OCI-LY1 (cell line): Measurements from ENCODE around the gene NPAT.

Experiments
- EZH2 ChIP-seq: fragments of 200-600 bp; sonication (generic), shearing (Covaris generic); IDR thresholded peaks from 2 replicates; pipeline ENCODE4 v1.8.0; 2017; ENCODE audit warnings: borderline replicate concordance, mixed run types, mild to moderate bottlenecking, antibody characterized with exemption, low read length, moderate library complexity, mixed read lengths
- TF ChIP-seq, protein P1 (sequence below): fragments of 200-600 bp; sonication (generic), shearing (Covaris generic); IDR thresholded peaks from 2 replicates; pipeline ENCODE4 v1.5.1; 2017; ENCODE audit warnings: mild to moderate bottlenecking, antibody characterized with exemption, low read length, moderate library complexity, mixed read lengths

- TF ChIP-seq, protein P1, sequence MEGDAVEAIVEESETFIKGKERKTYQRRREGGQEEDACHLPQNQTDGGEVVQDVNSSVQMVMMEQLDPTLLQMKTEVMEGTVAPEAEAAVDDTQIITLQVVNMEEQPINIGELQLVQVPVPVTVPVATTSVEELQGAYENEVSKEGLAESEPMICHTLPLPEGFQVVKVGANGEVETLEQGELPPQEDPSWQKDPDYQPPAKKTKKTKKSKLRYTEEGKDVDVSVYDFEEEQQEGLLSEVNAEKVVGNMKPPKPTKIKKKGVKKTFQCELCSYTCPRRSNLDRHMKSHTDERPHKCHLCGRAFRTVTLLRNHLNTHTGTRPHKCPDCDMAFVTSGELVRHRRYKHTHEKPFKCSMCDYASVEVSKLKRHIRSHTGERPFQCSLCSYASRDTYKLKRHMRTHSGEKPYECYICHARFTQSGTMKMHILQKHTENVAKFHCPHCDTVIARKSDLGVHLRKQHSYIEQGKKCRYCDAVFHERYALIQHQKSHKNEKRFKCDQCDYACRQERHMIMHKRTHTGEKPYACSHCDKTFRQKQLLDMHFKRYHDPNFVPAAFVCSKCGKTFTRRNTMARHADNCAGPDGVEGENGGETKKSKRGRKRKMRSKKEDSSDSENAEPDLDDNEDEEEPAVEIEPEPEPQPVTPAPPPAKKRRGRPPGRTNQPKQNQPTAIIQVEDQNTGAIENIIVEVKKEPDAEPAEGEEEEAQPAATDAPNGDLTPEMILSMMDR, result no peak
- TF ChIP-seq EZH2, result no peak
These were observed 5.5 kb downstream of the NPAT start for GRCh38 chr11:108216988-108217387.
